NCI-H1436 (cell line): Measurements from ENCODE around the gene PMPCA.
"Not testable (repeated sequence)": the region's sequence is repeated elsewhere in the genome, so short reads cannot be mapped to it uniquely, and the experiment has no call there.

ENCODE experiments used
- DNase-seq: peaks from one replicate; lab custom pipeline; 2025; lab: John Stamatoyannopoulos, UW

PMPCA gene

DNA sequence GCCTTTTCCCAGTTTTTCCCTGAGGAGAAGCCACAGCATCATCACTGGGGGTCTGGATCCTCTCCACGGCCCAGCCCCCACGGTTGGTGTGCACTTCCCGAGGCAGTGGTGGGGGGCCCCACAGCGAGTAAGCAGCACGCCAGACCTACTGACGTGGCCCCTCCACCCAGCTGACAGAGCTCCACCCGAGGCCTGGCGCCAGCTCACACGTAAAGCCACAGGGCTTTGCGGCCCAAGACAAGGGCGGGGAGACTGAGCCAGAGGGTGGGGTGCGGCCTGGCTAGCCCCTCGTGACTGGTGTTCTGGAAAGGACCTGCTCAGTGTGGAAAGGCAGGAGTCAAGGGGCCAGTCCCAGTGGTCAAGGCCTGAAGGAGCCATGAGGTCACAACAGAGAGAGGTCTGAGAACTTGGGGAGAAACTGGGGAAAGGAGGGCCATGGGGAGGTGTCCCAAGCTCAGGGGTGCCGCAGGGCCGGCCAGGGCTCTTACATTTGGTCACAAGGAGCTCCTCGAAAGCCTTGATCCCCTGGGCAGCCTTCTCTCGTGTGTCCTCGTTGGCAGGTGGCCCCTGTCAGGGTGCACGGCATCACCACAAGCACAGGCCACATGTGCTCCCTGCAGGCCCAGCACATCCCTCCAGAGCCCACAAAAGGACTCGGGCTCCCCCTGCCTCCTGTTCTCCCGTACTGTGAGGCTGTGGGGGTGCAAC is 16.0 kb upstream of the PMPCA start:
- no peak for DNase-seq

DNA sequence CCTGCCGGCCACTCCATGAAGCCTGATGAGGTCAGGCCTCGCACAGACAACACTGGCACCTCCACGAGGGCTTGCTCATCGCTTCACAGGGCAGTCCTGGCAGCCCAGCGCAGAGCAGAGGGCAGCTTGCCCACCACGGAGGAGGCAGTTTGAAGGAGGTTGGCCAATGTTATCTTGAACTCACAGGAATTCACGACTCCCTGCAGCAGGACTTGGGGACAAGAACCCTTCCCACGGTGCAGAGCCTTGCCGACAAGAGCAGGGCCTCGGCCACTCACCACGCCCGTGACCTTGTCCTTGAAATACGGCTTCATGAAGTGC is 15.5 kb upstream of the PMPCA start:
- DNase-seq: no peak

DNA sequence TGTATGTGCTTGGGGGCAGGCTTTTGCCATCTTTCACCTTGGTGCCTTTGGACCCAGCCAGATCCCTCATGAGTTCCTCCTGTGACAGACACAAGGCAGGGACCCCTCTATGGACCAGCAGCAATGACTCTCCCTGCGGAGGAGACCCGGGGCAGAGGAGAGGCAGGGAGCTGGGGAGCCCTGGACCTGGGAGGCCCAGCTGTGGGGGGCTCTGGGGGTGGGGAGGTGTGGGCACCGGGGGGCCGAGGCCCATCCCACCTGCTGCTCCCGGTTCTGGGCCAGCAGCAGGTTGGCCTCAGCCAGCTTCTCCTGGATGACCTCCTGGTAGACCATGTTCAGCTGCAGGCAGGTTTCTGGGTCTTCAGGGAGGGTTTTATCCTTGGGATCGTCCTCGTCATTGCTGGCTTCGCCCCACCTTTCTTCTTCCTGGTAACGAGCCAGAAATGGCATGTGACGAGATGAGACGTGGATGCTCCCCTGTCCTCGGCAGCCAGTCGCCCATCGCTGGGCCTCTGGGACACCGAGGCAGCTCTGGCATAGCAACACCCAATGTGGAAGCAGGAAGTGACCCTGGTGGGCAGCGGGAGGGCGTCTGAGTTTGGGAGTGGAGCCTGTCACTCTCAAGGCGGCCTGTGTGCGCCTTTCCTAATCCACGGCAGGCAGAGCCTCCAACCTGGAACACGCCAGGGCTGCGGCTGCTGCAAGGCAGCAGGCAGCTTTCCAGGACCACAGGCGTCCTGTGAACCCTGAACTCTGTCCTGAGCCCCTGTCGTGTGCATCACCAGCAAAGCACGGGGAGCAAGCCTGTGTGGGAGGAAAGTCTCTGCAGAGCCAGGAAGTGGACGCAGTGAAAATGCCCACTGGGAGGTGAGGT is 14.9 kb upstream of the PMPCA start:
- DNase-seq: no peak

DNA sequence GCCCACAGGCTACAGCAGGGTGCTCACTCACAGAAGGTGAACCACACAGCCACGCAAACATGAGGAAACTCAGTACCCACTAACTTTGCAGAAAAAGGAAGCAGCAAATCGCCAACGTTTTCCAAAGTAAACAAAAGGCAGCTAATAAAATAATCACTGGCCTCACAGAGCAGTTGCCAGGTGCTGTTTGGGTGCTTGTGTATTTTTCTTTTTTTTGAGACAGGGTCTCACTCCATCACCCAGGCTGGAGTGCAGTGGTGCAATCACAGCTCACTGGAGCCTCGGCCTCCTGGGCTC is 14.3 kb upstream of the PMPCA start:
- DNase-seq: no peak

DNA sequence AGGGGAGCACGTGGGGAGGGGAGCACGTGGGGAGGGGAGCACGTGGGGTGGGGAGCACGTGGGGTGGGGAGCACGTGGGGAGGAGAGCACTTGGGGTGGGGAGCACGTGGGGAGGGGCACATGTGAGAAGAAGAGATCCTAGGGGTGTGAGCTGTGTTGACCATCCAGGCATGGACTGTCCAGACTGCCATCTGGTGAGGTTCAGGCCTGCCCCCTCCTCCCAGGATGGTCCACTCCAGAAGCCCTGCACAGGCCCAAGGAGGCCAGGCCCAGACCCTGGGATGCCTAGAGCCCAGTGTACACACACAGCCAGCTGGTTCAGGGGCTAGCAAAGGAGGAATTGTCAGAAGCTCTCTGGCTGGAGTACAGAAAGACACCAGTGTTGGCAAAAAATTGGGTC is 12.8 kb upstream of the PMPCA start:
- DNase-seq: no peak

DNA sequence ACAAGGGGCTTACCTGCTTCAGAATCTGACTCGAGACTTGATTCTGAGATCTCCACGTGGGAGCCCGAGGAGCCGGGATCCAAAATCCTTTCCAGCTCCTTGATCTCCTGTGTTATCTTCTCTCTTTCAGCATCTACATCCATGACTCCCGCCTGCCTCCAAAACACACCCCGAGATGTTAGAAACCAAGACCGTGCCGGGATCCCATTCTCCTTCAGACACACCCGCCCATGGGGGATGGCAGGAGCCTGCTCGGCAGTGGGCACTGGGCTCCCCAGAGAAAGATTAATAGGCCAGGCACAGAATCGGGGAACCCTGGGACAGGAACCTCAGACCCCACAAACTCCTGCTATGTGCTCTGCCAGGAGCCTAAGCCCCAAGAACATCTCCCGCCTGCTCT is 12.2 kb upstream of the PMPCA start:
- no peak for DNase-seq

DNA sequence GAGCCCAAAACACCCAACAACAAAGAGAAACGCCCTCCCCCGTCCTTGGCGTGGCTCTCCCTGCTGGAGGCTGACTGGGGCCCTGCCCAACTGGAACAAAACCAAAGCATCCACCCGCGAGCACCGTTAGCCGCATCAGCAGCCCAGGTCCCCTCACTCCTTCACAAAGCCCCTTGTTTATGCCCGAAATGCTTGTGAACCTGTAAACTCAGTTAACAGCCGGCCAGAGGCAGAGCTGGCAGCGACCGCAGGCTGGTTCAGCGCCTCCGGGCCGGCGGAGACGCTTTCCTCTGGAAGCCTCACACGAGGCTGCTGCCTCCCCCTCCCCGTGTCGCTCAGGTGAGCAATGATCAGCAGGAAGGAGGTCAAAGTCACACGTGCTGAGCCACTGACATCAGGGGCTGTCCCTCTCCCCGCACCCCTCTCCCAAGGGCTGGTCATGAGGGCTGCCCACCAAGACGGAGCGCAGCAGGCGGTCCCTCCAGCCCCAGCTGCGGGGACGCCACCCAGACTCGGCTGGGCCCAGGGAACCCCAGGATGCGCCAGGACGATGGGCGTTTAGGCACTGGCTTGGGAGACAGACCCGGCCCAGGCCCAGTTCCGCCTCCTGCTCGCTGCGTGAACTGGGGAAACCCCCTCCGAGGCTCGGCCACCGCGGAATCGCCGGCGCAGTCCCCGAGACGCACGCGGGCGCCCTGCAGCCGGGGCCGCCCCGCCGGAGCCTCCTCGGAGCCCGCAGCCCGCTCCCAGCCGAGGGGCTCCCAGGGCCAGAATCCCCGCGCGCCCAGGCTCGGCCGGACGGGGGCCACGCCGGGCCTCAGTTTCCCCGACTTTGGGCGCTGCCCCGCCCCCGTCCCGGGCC is 11.1 kb upstream of the PMPCA start:
- no peak for DNase-seq

DNA sequence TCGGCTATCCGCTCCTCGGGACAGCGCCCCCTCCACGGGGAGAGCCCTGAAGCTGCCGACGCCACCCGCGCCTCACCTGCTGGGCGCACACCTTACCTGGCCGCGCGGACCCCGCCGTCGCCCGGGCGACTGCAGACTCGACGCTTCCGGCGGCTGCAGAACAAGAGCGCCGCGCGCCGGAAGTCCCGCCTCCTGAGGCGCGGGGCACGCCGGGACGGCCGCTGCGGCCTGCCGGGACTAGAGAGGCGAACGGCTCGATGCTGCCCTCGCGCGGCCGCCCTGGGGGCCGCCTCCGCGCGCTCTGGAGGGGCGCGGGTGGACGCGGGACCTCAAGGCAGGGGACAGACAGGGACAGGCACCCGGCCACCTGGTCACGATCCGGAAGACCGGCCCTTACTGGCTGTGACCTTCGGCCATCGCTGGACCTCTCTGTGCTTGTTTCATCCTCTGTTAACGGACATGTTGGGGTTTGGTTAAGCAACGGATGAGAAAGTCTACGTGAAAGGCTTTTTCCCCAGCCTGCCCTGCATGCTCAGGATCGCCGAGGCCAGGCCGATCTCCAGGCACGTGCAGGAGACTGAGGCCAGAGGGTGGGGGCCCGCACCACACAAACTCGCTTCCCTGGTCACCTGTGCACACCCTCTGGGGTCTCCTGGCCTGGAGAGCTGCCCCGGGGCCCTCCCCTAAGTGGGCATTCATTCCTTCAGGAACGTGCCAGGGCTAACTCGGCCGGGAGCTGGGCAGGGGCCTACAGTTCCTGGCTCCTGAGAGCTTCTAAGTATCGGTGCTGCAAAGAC is 10.2 kb upstream of the PMPCA start, which contains the start of gene SNAPC4:
Gene SNAPC4, minus strand, starts transcription at position 133 of the 797 bp plus-strand sequence. CDS start 1,742 bp downstream, outside the sequence.
- peak; percentile 84 for DNase-seq

DNA sequence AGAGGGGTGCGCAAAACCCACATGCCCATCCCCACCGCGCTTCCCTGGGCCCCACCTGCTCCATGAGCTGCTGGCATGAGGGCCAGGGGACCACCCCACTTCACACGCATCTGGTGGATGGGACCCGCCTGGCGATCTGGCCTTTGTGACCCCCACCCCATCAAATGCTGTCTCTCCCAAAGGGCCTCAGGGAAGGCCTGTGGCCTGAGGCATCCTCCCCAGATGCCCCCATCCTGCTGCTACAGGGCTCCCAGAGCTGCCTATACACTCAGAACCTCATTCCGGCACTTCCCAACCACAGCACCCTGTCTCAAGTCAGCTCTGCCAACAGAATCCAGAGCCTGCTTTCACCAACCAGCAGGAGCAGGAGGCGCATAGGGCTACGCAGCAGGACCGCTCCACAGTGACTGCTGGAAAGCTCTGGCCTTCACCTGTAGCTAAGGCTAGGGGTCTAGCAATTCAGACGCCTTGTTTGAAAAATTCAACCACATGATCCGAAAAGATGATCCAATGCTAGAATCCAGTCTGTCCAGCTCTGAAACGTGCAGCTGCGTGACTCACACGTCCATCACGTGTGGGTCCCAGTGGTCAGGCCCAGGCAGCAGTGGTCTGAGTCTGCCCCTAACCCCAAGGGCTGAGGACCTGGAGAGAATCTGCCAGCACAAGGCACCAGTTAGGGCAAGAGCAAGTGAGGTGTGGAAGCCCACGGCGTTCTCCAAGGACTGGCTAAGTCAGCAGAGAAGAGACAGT is 9.1 kb upstream of the PMPCA start:
- no peak for DNase-seq

DNA sequence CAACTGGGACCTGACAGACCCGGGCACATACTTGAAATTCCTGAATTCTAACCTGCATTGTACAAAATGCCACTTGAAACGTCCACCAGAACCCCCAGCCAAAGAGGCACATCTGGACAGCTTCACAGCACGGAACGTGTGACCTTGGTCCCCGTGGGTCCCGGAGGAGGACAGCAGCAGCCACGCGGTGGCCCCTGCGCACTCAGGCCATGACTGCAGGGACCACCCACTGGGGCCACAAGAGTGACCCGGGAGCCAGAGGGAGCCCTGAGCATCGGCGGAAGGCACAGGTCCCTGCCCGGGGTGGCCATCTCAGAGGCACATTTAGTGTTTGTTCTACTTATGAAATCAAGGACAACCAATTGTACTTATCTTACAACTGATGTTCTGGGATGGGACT is 8.4 kb upstream of the PMPCA start:
- no peak for DNase-seq

DNA sequence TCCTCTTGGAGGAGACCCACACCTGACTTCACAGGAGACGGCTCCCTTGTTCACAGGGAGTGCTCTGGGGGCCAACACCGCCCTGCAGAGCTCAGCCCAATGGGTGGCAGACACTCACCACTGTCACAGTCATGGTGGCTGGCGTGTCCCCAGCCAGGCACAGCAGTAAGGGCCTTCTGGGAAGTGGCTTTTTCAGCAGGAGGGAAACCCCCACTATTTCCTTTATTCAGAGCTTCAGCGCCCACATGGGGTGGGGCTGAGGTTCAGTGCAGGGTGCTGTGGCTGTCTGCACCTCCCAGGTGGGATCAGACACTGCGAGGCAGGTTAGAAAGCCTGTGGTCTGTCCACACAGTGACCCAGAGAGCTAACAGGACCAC is 6.9 kb upstream of the PMPCA start:
- DNase-seq: no peak

DNA sequence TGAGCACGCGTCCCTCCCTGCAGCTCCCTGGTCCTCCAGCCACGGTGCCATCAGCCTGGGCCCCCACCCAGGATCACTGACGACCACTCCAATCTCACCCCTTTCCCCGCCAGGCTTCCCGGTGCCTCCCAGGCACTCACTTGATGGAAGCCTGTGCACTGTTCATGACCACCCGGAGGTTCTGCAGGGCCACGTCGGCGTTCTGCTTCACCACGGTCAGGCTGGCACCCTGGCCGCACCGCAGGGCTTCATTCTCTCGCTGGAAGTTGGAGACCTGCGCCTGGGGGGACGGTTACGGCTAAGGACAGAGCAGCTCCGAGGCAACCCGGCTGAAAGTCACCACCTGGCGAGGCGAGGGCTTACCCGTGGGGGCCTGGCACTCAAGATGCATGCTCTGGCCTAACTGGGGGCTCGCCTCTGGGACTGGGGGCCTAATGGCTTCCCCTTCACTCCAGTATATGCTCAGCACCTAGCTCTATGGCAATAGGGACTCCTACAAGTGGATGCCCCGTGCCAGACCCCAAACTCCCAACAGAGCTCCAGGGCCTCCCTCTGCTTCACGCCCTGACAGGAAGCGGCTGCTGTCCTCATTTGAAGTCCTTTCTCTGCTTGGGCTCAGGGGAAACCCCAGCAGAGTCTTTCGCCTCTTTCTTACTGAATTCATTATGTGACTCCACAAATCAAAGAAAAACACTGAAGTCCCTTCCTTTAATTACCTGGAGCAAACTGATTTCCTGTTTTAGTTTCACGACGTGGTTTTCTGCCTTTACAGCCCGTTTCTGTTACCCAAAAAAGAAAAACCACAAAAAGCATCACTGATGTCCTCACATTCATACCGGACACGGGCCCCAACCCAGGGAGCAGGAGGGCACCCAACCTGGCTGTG is 6.3 kb upstream of the PMPCA start:
- DNase-seq: no peak

DNA sequence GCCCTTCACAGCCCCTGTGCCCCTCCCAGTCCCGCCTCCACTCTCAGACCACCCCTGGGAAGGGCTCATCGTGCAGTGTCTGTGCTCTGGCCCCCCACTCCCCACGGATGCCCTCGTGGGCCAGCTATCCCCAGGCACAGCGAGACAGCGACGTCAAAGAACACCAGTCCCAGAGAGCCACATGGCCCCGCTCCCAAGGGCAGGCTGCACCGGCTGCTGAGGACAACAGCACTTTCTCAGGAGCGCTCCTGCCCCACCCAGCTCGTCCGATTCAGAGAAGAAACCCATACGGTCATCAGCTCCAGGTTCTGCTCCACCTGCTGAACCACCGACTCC is 5.7 kb upstream of the PMPCA start:
- DNase-seq: no peak

DNA sequence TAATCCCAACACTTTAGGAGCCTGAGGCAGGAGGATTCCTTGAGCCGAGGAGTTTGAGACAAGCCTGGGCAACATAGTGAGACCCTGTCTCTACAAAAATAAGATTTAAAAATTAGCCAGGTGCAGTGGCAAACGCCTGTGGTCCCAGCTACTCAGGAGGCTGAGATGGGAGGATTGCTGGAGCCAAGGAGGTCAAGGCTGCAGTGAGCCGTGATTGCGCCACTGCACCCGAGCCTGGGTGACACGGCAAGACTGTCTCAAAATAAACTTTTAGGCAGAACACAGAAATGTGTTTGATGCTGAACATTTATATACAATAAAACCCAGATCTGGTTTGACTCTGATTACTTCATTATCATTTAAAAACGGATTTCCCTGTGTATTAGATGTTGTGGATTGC is 5.0 kb upstream of the PMPCA start:
- DNase-seq: no peak

DNA sequence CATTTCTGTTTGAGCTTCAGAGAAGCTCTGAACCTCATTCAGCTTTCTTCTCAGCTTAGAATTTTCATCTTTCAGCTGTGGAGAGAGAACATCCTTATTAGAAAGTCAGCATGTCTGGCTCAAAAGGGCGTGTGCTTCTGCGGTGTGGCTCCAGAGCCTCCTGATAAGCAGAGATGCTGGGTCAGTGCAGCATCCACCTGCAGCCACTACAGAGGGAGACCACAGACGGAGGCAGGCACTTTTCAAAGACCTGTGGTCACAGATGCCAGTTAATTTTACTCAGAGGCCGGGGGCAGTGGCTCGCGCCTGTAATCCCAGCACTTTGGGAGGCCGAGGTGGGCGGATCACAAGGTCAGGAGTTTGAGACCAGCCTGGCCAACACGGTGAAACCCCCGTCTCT is 4.6 kb upstream of the PMPCA start:
- DNase-seq: not testable (repeated sequence)

DNA sequence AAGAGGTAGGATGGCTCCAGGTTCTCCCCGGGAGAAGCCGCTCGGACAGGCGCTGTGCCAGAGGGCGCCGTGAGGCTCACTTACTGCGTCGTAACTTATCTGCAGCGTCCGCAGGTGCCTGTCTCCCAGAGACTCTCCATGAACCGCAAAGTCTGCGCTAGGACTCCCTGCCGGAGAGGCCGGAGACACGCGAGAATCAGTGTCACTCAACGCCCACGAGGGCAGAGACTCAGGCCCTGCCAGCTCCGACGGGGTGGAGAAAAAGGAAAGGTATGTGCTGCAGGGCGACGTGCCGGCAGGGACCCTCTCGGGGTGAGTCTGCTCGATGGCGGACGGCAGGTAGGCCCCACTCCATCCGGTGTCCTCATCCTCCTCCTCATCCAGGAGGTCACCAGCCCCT is 3.4 kb upstream of the PMPCA start:
- not testable (repeated sequence) for DNase-seq

DNA sequence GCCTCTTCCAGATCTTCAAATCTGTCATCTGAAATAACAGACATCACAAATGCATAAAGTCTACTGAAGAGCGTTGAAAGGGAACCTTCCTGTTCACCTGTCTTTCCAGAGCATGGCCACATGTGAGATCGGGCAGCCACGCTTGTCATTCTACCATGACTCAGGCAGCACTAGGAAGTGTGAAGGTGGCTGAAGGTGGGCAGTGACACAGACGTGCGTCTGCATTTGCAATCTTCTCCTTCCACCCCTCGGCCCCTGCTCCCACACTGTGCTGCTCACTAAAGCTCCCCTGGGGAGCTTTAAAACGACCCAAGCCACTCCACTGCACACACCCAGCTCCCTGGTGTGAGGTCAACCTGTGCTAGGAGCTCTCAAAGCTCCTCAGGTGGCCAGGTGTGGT is 2.5 kb upstream of the PMPCA start:
- DNase-seq: no peak

DNA sequence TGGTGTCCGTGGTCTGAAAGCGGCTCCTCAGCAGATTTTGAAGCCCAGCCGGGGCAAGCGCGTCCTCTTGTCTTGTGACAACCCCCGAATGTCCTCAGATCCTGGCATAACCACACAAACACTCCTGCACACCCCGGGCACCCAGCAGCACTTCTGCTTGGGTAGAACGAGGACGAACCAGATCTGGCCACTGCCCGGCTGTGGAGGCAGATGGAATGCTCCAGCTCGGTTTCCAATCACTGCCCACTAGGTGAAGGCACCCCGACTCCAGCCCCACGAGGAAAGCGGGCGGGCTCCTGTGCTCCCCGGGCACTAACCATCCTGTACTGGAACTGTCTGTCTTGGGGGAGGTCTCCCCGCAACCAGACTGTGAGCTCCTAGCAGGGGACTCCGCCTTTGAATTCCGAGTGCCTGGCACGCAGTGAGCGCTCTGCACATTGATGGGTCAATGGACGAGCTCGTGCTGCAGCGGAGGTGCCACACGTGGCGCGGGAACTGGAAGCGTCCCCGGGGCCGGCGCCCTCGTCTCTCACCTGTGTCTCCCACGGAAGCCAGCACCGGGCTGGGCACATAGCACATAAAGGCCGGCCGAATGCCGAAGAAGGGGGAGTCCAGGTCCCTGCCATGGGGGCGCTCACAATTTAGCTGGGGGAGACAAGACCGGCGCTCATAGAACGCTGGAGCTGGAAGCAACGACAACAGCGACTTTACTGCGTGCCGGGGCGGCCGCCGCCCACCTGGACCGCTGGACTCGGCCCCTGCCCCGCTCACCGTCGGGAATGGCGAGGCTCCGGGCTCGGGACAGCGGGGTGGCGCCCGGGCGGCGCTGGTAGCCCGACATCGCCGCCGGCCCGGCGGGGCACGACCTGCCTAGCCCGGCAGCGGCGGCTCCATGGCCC is 652 bp upstream of the PMPCA start:
- DNase-seq: no peak

DNA sequence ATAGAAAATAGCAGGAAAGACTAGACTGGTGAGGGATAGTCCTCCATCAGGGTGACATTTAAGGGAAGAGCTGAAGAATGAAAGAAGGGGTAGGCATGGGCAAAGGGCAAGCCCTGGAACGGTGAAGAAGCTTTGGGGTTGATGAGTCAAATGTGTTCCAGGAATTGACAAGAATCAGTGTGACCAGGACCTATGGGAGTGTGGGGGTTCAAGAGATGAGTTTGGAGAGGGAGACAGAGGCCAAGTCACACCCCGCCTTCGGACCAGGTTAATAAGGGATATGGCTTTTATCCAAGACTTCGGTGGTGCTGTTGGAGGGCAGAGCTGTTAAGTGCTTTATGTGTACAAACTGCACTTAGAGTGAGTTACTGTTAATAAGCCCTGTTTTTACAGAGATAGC is 920 bp downstream of the PMPCA start:
- no peak for DNase-seq
